GM10847 (cell line): ENCODE results near the gene ZNF22.

Experiments used
- POLR2A ChIP-seq: IDR thresholded peaks from 2 replicates; pipeline ENCODE4 v1.6.1; 2011; ENCODE audit not compliant: insufficient read length; ENCODE audit errors: extremely low read depth

ZNF22 gene

DNA sequence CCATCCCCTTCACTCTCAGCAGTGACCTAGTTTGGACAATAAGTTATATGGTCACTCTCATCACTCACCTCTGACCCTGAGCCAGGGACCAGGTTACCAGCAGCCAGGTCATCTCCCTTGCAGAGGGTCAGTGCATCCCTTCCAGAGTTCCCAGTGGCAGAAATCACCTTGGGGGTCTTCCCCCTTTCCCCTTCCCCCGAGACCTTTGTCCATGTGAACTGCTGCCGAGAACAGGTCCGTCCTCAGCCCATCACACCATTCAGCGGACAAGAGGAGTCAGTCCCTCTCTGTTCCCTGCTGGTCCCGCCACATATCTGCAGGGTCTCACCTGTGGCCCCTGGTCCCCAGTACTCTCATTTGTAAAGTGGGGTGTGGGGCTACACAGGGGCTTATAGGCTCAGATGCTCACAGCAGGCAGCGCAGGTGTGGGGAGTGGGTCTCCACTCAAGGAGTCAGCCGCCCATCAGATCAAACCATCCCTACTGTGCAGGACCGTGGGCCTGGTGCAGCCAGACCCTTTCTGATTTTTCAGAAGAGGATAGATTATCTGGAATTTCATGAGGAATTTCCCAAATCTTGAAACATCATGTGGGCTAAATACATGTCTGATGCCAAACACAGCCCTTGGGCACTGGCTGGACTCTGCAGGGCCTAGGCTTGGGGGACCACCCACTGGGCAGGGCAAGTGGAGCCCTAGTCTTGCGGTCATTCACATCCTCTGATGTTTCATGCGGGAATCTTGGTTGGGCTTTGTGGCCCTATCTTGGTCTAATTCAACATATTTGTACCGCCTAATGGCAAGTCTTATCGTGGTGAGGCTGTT is 28.6 kb upstream of the ZNF22 start:
- TF ChIP-seq POLR2A: no peak

DNA sequence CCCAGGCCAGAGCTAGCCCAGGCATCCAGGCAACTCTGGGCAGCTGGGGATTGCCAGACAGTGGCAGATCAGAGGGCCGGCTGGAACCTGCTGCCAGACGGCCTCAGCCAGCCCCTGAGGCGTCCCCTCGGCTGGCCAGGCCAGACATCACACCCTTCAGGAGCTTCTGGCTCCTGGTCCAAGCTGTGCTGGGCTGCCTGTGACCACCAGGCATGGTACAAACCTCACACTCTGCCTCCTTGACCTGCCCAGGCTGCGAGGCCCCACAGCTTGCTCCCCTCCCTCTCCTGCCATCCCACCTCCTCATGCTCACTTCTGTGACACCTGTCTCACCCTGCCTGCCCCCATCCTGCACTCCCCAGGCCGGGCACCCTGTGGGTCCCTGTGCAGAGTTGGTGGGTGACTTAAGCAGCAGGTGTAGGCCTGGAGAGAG is 27.8 kb upstream of the ZNF22 start:
- TF ChIP-seq POLR2A: no peak

DNA sequence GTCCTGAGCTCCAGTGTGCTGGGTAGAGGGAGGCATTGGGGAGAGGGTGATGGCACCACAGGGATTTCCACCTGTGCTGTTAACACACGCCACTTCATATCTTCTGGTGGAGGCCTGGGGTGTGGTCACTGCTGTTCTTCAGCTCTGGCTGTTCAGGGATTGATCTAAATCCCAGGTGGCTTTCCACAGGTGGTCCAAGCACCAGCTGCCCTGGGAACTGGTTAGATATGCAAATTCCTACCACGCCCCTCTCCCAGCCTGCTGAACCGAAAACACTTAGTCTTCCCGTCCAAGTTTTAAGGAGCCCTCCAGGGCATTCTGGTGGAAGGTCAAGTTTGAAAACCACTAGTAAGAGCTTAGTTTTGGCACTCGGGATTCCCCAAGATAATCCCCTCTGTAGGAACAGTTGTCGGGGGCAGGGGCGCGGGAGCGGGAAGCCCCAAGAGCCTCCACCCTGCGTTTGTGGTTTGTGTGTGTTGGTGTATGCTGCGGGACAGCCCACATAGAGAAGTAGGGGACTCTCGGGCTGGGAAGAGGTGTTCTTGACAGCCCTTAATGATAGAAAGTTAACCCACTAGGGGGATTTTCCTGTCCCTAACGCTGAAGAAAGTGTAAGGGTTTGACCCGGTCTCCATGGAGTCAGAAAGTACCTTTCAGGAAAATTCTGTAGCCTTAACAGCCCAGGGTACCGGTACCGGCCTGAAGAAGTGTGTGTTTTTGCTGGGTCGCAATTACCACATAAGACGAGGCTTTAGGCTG is 27.2 kb upstream of the ZNF22 start:
- TF ChIP-seq POLR2A: no peak

DNA sequence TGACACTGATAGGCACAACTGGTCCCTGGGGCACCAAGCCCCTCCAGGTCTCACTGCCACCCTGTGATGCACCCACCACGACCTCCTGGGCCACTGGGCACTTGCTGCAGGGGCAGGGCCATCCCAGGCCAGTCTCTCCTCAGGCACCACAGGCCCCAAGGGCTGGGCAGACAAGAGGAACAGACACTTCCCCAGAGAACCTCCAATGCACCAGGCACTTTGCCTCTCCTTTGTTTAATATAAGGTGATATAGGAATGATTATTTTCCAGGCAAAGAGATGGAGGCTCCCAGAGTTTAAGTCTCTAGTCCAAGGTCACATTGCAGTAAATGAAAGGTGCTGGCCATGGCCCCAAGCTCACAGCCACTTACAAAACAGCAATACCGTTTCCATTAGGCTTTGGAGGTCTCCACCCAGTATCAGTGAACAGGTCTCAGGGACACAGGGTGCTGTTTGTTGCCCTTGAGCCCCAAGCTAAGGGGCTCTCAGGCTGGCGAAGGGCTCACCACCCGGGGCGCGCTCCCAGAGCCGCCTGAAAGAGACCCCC is 26.6 kb upstream of the ZNF22 start:
- TF ChIP-seq POLR2A: no peak

GRCh38 chr10:44974628-44975430 is 25.9 kb upstream of the ZNF22 start:
- TF ChIP-seq POLR2A: peak; percentile 28

DNA sequence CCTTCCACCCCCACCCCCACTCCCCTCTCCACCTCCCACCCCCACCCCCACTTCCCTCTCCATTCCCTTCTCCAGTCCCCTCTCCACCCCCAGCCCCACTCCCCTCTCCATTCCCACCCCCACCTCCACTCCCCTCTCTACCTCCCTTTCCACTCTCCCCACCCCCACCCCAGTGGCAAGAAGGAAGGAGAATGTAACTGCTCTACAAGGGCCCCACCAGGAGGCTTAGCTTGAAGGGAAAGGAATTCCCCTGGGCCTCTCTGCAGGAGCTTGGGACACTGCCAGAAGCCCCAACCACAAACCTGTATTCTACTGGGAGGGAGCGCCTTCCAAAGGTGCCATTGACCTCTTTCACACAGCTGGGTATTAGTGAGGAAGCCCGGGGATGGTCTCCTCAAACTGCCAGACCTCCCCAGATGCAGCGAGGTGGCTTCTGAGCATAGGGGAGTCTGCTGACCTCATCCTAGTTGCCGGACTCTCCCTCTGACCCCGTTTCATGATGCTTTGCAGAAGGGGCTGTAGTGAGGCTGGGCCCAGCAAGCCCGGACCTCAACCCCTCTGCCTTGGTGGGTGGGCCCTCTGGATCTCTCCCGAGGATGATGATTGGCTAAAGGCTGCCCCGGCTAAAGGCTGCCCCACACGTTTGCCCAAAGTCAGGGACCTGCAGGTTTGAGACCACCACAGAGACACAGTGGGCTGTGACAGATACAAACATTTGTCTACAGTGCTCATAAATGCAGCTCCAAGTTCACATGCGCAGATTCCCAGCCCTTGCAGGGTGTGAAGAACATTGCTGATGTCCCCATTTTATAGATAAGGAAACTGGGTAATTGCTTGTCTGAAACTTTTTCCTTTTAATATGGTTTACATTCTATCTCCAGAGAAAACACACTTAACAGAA is 25.0 kb upstream of the ZNF22 start:
- no peak for TF ChIP-seq POLR2A

GRCh38 chr10:44976352-44977198 is 24.1 kb upstream of the ZNF22 start:
- no peak for TF ChIP-seq POLR2A

DNA sequence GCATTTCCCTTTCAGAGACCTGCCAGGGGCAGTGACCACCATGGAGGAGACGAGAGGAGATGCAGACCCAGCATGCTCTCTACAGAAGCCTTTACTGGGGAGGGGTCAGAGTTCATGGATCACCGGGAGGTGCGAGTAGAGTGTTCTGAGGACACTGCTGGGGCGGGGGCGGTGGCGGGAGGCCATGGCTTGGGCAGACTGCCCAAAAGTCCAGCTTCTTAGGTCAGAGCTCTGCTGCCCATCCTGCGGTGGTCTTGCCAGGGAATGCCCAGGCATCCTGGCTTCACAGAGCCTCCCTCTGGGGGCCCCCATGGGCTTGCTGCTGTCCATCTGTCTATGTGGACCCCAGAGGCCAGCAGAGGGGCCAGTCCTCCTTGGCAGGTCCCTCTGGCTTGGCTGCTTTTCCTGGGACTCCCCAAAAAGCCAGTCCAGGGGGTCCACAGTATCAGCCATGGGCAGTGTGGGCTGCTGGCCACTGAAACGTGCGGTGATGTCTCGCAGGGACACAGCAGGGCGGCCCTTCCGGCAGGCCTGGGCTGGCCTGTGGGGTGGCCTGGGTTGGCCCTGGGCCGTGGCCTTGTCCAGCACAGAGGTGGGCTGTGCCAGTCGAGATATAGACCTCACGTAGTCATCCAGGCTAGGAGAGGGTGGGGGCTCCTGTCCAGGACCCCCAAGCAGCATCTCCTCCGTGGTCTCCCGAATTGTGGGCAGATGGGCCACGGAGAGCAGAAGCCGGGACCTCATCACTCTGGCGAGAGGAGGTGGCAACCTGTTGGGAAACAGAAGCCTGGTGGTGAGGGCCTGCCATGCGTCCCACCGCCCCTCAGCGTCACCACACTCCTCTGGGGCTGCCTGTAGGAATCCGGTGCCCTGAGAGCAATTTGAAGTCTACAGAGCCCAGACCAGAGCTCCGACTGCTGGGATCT is 23.2 kb upstream of the ZNF22 start:
- TF ChIP-seq POLR2A: no peak

DNA sequence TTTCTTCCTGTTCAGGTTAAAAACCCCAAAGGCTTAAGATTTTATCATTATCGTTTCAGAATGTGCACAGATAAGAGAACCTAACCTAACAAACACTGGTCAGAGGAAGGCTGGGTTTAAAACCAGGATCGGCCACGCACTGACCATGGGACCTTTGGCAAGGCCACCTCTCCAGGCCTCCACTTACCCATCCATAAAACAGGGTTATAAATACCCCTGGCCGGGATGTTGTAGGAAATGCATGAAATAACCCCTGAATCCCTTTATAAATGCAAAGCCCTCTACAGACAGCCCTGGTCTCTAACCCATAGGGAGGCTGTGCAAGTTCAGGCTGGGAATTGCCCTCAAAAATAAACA is 22.5 kb upstream of the ZNF22 start:
- TF ChIP-seq POLR2A: no peak

- TF ChIP-seq POLR2A: peak; percentile 60
Observed at GRCh38 chr10:44978570-44979280, 22.0 kb upstream of the ZNF22 start, which contains the start of gene DEPP1. Gene DEPP1, minus strand, starts transcription at chr10:44978809. Its CDS starts 779 bp downstream, at chr10:44978030.

- TF ChIP-seq POLR2A: no peak
Observed at GRCh38 chr10:44979281-44980191, 21.2 kb upstream of the ZNF22 start.
